HL-60/S4 treated with retinoic acid at 250 ng/mL for 4 days and 3 days (cell line): ENCODE measurements around the gene CNGA1.
"Not testable (repeated sequence)": the region's sequence is repeated elsewhere in the genome, so short reads cannot be mapped to it uniquely, and the experiment has no call there.

ENCODE experiments used
- in situ Hi-C: fragments of 300-500 bp; cut with MboI; formaldehyde crosslinking; loops from 2 replicates; pipeline ENCODE4 v1.7.0; 2022; ENCODE audit warnings: low sequenced_read_pairs

Gene CNGA1

GRCh38 chr4:48031802-48032525 lies 15.5 kb upstream of the CNGA1 start:
- in situ Hi-C loops, result no loop called here

GRCh38 chr4:48030470-48030869 lies 14.0 kb upstream of the CNGA1 start:
- in situ Hi-C loops, result no loop called here

- in situ Hi-C loops, result no loop called here
These were observed 12.2 kb upstream of the CNGA1 start for GRCh38 chr4:48028696-48029095.

- in situ Hi-C loops, result no loop called here
These were observed 11.2 kb upstream of the CNGA1 start for GRCh38 chr4:48027653-48028052.

GRCh38 chr4:48025005-48025404 lies 8.5 kb upstream of the CNGA1 start:
- in situ Hi-C loops, result no loop called here

- in situ Hi-C loops, result no loop called here
These were observed 8.0 kb upstream of the CNGA1 start for GRCh38 chr4:48024522-48024921.

GRCh38 chr4:48022192-48022799 lies 5.8 kb upstream of the CNGA1 start:
- in situ Hi-C loops, result no loop called here

- in situ Hi-C loops, result no loop called here
These were observed 4.6 kb upstream of the CNGA1 start for GRCh38 chr4:48021100-48021499.

- in situ Hi-C loops, result no loop called here
These were observed 1.6 kb upstream of the CNGA1 start for GRCh38 chr4:48018112-48018511.

GRCh38 chr4:48017108-48017571 lies 659 bp upstream of the CNGA1 start:
- in situ Hi-C loops, result no loop called here

GRCh38 chr4:48015678-48016077 lies 803 bp downstream of the CNGA1 start:
- in situ Hi-C loops, result no loop called here

GRCh38 chr4:48015216-48015615 lies 1.3 kb downstream of the CNGA1 start:
- in situ Hi-C loops, result no loop called here

- in situ Hi-C loops, result no loop called here
These were observed 3.7 kb downstream of the CNGA1 start for GRCh38 chr4:48012824-48013223.

GRCh38 chr4:48011722-48012121 lies 4.8 kb downstream of the CNGA1 start:
- in situ Hi-C loops, result no loop called here

GRCh38 chr4:48010906-48011305 lies 5.6 kb downstream of the CNGA1 start:
- in situ Hi-C loops, result not testable (repeated sequence)

GRCh38 chr4:48008021-48008596 lies 8.4 kb downstream of the CNGA1 start:
- in situ Hi-C loops, result no loop called here

- in situ Hi-C loops, result no loop called here
These were observed 10.7 kb downstream of the CNGA1 start for GRCh38 chr4:48005781-48006180.

- in situ Hi-C loops, result not testable (repeated sequence)
These were observed 12.9 kb downstream of the CNGA1 start for GRCh38 chr4:48003568-48003967.

- in situ Hi-C loops, result no loop called here
These were observed 14.2 kb downstream of the CNGA1 start for GRCh38 chr4:48002267-48002666.

GRCh38 chr4:47996021-47996420 lies 20.5 kb downstream of the CNGA1 start:
- in situ Hi-C loops, result no loop called here

GRCh38 chr4:47992475-47992874 lies 24.0 kb downstream of the CNGA1 start:
- in situ Hi-C loops, result not testable (repeated sequence)

GRCh38 chr4:47990145-47990544 lies 26.3 kb downstream of the CNGA1 start:
- in situ Hi-C loops, result no loop called here
